Kidney epithelial cell (primary cell): ENCODE results near the gene DUSP2. TPM values are rescaled to one million over a fixed set of nuclear protein-coding genes. Genes with fewer than 3 reads are reported as not detected.

ENCODE experiments used
- DNase-seq: peaks from one replicate; pipeline ENCODE4 v3.0.0-alpha.2; 2010; ENCODE audit warnings: low read depth
- H3K27me3 ChIP-seq: 2 replicates; pipeline ENCODE4 v1.6.0; 2011; ENCODE audit warnings: low read length; ENCODE audit not compliant: control insufficient read depth, insufficient read depth
- H3K36me3 ChIP-seq: 2 replicates; pipeline ENCODE4 v1.5.1; 2011; ENCODE audit warnings: low read length; ENCODE audit not compliant: control insufficient read depth, insufficient read depth
- H3K4me3 ChIP-seq: 2 replicates; pipeline ENCODE4 v1.5.1; 2011; ENCODE audit warnings: low read depth, mild to moderate bottlenecking, control low read depth, low read length
- CTCF ChIP-seq: IDR thresholded peaks from 2 replicates; pipeline ENCODE4 v1.5.1; 2011; ENCODE audit warnings: mild to moderate bottlenecking, moderate library complexity, low read length, control low read depth, inconsistent platforms; ENCODE audit not compliant: insufficient read depth, poor library complexity, severe bottlenecking
- total RNA-seq: library from RNA; depleted of rRNA; stranded (reverse); fragments of >200 nt; gene quantifications from 2 replicates; pipeline ENCODE4 v1.2.3, GENCODE V29; 2015

DUSP2 gene
- total RNA-seq, 1 donor from 2014 or later, result 1.7 TPM

- DNase-seq, result no peak
- Histone ChIP-seq H3K27me3 (peaks cover 19% of the 10 kb centered on the region), H3K4me3 (no peak overlapping the region), H3K36me3 (no peaks in the 10 kb centered on the region)
- no peak for TF ChIP-seq CTCF
Measured at GRCh38 chr2:96137321-96138178, 7.7 kb downstream of the DUSP2 start.

DNA sequence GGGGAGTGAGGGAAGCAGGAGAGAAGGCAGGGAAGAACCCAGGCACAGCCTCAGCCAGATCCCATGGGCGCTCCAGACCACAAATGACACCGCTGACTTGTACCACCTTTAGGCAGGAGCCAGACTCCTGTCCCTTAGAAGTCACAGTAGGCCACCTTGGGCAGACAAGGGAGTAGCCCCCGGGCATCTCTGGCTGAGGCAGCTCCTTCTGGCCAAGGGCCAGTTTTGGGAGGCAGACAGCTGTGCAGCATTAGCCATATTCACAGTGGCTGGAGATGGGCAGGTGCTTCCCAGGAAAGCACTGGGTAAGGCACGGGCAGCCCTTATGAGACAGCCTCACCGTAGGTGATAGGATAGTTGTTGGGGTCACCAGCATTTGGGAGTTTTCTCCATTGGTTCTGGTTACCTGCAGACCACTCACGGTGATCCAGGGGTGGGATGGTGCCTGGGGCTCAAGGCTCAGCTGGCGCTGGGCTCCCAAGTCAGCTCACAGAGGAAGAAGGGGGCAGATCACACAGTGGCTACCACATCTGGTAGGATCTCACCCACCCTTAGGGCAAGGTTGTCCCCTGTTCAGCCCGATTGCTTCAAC is 9.0 kb downstream of the DUSP2 start:
- TF ChIP-seq CTCF, result no peak
- Histone ChIP-seq H3K27me3 (peaks cover 23% of the 10 kb centered on the region), H3K36me3 (no peaks in the 10 kb centered on the region), H3K4me3 (no peak overlapping the region)
- DNase-seq, result no peak

GRCh38 chr2:96135621-96136020 is 9.6 kb downstream of the DUSP2 start:
- peaks cover 23% of the 10 kb centered on the region for H3K27me3 ChIP-seq
- no peaks in the 10 kb centered on the region for H3K36me3 ChIP-seq
- no peak overlapping the region for H3K4me3 ChIP-seq
- DNase-seq, result no peak
- TF ChIP-seq CTCF, result no peak

GRCh38 chr2:96135171-96135570 is 10.1 kb downstream of the DUSP2 start:
- TF ChIP-seq CTCF, result no peak

DNA sequence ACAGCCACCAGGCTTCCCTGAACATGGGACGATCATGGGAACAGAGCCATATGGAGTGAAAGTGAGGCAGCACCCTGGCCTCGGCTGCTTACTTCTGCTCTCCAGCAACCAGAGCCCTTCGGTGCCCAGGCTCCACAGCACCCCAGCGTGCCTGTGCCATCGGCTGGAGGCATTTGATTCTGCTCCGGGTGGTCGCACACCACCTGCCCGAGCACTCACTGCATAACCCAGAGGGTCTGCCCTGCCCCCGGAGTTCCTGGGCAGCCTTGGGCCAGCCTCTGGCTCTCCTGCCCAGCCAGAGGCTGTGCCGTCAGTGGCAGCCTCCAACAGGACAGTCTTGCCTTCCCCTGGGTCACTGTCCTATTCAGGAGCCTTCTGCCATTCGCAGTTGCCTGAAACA is 10.8 kb downstream of the DUSP2 start:
- H3K27me3 ChIP-seq, result peaks cover 34% of the 10 kb centered on the region
- no peaks in the 10 kb centered on the region for H3K36me3 ChIP-seq
- no peak overlapping the region for H3K4me3 ChIP-seq
- no peak for DNase-seq
- TF ChIP-seq CTCF, result no peak

More at GRCh38 chr2:96135171-96135570, 10.1 kb downstream of the DUSP2 start:
- H3K27me3 ChIP-seq, result peaks cover 28% of the 10 kb centered on the region
- no peaks in the 10 kb centered on the region for H3K36me3 ChIP-seq
- no peak for DNase-seq
- H3K4me3 ChIP-seq, result no peak overlapping the region
